C4-2B (cell line): ENCODE data around the gene RIMBP3B.
"Not testable (repeated sequence)": the region's sequence is repeated elsewhere in the genome, so short reads cannot be mapped to it uniquely, and the experiment has no call there.

Experiments used
- H3K27ac ChIP-seq: fragments of 450-650 bp; 2 replicates; pipeline ENCODE4 v1.5.1; 2017

Gene RIMBP3B

GRCh38 chr22:21383701-21384467 is at the start of gene RIMBP3B:
TSS of gene RIMBP3B (plus strand) at chr22:21383751. CDS start at chr22:21383859, 108 bp downstream.
- not testable (repeated sequence) for H3K27ac ChIP-seq

- H3K27ac ChIP-seq: not testable (repeated sequence)
Observed at GRCh38 chr22:21357527-21357926, 26.0 kb upstream of the RIMBP3B start.

DNA sequence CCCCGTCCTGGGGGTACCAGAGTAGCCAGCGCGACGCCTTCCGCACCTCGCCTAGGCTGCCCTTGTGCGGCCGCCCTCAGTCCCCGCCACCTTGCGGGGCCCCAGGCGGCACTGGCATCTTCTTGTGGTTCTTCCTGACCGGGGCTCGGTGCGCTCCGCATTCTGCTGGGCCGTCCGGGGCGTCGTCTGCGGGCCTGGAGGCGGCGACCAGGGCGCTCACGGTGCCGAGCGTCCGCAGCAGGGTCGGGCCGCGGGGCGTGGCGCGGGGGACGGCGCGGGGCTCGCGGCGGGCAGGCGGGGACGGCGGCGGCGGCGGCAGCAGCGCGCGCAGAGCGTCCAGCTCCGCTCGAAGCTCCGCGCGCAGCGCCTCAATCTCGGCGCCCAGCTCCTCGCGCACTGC is 23.0 kb upstream of the RIMBP3B start:
- H3K27ac ChIP-seq: not testable (repeated sequence)

DNA sequence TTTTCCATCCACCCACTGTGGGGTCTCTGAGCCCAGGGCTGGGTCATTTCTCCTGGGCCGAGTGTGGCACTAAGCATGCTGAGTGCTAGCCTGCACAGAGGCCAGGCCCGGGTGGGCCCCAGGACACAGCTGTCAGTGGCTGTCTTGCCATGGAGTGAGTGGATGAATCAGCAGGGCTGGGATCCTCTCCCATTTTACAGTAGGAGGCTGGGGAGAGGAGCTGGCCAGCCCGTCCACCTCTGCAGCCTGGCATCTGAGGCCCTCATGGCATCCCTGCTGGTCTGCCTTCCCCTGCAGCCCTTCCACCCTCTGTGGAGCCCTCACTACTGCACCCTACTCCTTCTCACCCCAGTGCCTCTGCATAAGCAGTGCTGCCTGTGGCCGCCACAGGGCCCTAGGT is 21.1 kb upstream of the RIMBP3B start:
- H3K27ac ChIP-seq: not testable (repeated sequence)

- H3K27ac ChIP-seq: not testable (repeated sequence)
Observed at GRCh38 chr22:21363061-21363460, 20.5 kb upstream of the RIMBP3B start.

- H3K27ac ChIP-seq: not testable (repeated sequence)
Observed at GRCh38 chr22:21363803-21364202, 19.7 kb upstream of the RIMBP3B start.

DNA sequence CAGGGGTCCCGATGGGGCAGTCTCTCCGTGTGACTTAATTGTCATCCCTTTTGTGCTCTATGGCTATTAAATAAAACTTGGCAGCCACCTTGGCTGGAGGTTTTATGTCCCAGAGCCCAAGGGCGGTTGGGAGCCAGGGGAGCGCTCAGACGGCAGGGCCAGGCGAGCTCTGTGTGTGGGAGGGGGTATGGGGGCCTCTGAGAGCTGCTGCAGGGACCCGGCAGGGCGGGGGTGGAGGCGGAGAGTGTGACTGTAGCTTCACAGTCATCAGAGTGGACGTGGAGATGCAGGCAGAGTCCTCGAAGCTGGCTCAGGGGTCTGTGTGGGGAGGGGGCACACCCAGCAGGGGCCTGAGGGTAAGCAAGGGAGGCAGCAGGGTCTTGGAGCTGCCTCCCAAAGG is 19.2 kb upstream of the RIMBP3B start:
- H3K27ac ChIP-seq: not testable (repeated sequence)

DNA sequence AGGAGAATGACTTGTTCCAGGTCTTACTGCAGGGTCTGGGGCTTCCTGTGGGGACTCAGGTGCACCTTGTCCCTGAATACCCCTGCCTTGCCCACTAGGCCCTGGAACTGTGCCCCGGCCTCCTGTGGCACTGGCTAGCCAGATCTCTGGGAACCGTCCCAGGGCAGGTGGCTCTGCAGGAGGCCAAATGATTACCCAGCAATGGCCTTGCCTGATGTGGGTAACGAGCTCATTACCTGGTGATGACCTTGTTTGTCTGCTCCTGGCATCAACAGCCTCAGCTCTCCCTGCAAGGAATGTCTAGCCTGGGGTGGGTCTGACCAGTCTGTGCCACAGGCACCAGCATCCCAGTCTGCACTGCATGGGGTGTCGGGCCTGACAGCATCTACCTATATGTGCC is 18.2 kb upstream of the RIMBP3B start:
- H3K27ac ChIP-seq: not testable (repeated sequence)

DNA sequence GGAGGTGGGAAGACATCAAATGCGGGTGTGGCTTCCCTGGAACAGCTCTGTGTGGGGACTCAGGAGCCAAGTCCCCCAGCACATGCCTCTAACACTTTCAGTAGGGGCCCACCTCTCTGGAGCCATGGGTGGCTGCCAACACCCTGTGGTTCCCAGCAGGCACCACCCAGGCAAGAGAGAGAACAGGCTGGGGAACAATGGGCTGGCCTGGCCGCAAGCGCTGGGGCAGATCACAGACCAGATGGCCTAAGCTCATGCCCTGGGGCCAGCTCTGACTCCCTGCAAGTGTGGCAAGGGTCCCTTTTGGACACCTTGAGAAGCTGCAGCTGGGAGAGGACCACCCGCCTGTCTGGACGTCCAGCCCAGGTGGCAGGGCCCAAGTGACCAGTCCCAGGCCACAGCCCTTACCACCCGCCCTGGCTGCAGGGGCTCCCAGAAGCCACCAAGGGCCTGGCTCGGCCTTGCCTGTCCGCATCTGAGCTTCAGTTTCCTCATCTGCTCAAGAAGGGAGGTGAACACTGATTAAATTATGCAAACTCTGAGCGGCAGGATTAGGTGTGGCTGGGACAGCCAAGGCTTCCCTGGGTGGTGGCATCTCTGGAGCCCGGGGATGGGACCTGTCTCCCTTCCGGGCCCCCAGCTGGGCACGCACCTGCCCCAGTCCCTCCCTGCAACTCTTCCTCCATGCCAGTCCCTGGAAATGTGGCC is 14.8 kb upstream of the RIMBP3B start:
- H3K27ac ChIP-seq: not testable (repeated sequence)

GRCh38 chr22:21375880-21376279 is 7.7 kb upstream of the RIMBP3B start:
- H3K27ac ChIP-seq: not testable (repeated sequence)

DNA sequence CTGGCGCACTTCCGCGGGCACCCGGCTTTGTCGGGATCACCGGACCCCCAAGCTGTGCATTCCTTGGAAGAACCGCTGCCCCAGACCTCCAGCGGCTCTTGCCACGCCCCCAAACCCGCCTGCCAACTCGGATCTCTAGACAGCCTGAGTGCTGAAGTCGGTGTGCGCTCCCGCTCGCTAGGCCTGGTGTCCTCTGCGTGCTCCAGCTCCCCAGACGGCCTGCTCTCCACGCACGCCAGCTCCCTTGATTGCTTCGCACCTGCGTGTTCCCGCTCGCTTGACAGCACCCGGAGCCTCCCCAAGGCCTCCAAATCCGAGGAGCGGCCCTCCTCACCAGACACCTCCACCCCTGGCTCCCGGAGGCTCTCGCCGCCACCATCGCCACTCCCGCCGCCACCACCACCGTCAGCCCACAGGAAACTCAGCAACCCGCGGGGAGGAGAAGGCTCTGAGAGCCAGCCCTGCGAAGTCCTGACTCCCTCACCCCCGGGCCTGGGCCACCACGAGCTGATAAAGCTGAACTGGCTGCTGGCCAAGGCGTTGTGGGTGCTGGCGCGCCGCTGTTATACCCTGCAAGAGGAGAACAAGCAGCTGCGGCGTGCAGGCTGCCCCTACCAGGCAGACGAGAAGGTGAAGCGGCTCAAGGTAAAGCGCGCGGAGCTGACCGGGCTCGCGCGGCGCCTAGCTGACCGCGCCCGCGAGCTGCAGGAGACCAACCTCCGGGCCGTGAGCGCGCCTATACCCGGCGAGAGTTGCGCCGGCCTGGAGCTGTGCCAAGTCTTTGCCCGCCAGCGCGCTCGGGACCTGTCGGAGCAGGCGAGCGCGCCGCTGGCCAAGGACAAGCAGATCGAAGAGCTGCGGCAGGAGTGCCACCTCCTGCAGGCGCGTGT is 1.2 kb downstream of the RIMBP3B start:
- H3K27ac ChIP-seq: not testable (repeated sequence)

DNA sequence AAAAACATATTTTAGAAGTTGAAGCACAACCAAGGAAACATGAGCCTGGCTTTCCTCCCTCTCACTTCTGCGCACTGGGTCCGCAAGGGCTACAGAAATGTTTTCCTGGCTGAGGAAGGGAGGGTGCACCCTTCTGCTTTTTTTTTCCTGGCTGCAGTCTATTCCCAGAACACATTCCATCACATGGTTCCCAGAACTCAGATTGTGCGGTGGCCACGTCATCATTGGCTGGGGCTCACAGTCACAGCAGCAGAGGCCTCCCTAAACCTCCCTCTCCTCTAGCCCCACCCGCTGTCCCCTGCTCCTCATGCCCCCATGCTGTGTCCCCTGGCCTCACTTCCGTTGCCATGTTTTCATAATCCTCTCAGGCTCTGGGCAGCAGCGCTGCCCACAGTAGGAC is 5.9 kb downstream of the RIMBP3B start:
- H3K27ac ChIP-seq: not testable (repeated sequence)

DNA sequence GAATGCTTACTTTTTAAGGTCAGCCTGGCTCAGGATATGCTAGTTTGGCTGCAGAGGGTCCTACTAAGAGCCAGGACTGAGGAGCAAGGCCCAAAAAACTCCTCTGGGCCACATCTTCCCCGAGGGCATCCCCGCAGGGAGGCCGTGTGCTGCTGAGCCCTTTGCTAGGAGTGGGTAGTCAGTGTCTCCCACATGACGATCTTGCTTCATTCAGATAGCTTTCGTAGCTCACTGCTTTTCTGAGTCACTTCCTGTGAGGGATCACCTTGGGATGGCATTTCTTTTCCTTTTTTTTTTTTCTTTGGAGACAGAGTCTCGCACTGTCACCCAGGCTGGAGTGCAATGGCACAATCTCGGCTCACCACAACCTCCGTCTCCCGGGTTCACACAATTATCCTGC is 6.5 kb downstream of the RIMBP3B start:
- H3K27ac ChIP-seq: not testable (repeated sequence)

GRCh38 chr22:21394613-21395012 is 11.1 kb downstream of the RIMBP3B start:
- not testable (repeated sequence) for H3K27ac ChIP-seq

- H3K27ac ChIP-seq: not testable (repeated sequence)
Observed at GRCh38 chr22:21401197-21401969, 17.8 kb downstream of the RIMBP3B start.

DNA sequence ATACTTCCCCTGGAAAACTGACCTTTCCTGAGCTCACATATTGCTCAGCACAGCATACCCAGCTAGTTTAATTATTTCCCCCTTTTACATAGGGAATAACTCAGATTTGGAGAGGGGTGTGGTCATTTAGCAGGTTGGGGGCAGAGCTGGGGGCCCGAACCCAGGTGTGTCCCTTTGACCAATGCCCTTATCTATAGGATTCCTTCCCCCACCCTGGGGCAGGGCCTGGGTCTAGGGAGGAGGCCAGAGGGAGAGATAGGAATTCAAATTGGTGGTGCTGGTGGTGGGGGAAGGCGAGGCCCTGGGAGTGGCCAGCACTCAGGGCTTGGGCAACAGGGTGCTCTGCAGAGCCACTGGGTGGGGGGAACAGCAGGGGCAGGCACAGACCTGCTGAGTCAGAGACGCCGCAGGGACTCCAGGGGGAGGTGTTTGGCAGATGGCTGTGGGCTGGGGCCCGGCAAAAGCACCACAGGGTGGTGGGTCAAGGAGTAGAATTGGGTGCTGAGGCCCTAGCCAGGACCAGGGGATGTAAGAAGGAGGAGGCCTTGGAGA is 19.3 kb downstream of the RIMBP3B start:
- H3K27ac ChIP-seq: not testable (repeated sequence)

- not testable (repeated sequence) for H3K27ac ChIP-seq
Observed at GRCh38 chr22:21407139-21407538, 23.6 kb downstream of the RIMBP3B start.

- H3K27ac ChIP-seq: not testable (repeated sequence)
Observed at GRCh38 chr22:21407792-21408191, 24.2 kb downstream of the RIMBP3B start.

GRCh38 chr22:21416375-21416774 is 32.8 kb downstream of the RIMBP3B start:
- not testable (repeated sequence) for H3K27ac ChIP-seq

DNA sequence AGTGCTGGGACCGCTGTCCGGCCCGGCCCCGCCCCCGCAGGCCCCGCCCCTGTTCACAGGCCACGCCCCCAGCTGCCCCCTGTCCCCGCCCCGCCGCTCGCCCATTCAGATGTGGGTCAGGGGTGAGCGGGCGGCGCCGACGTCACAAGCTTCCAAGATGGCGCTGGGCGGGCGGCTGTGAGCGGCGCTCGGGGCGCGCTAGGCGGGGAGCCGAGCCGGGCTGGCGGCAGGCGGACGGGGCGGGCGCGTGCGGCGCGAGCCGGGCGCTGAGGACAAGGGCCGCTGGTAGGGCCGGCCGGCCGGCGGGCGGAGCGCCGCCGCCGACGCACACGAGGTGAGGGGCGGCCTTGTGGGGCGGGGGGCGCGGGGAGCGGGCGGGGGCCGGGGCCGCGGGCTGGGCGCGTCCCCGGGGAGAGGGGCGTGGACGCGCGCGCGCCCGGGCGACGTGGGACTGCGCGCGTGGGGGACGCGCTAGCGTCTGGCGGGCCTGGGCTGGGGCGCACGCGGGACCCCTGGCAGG is 33.7 kb downstream of the RIMBP3B start, which contains the start of gene HIC2:
TSS of gene HIC2 (plus strand) at position 145 of the 520 bp plus-strand sequence. CDS start 25,461 bp downstream, outside the sequence.
- H3K27ac ChIP-seq: not testable (repeated sequence)

DNA sequence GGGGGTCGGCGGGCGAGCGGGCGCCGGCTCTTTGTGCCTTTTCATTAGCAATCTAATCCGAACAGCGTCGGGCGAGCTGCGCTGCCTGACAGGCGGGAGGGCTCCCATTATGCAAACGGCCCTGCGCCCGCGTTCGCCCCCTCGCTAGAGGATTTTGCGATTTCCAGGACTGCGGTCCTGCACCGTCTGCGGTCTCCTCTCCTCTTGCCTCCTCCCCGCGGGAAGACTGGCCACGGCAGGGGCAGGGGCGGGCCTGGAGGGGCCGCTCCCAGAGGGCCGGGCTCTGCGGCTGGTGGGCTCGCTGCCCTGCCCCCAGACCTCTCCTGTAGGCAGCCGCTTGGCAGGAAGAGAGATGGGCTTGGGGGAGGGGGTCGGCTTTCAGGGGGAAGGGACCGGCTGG is 34.3 kb downstream of the RIMBP3B start:
- H3K27ac ChIP-seq: not testable (repeated sequence)
